HCT116 (cell line): ENCODE measurements around the gene MIAT. TPM values are rescaled to one million over a fixed set of nuclear protein-coding genes. Genes with fewer than 3 reads are reported as not detected.

Experiments
- ATAC-seq: fragments of 200-7000 bp; cut with Tn5 transposase; 2 replicates; pipeline ENCODE4 v1.9.1; 2020; ENCODE audit warnings: mild to moderate bottlenecking, moderate library complexity
- BruUV-seq: library from RNA; stranded (reverse); fragments of 400-500 nt; replicated peaks from 2 replicates; lab custom pipeline; 2021; lab: Mats Ljungman, UMichigan
- CTCF ChIA-PET: fragments of 300-600 bp; sonication (Branson Sonifier 250); formaldehyde crosslinking; loops from one replicate; lab custom pipeline; 2021; ENCODE audit warnings: antibody characterized with exemption; lab: Charles Lee
- POLR2A ChIA-PET: fragments of 300-600, 350-600 bp; sonication (Branson Sonifier 250); formaldehyde crosslinking; loops from one replicate; lab custom pipeline; 2021; ENCODE audit warnings: antibody characterized with exemption; lab: Charles Lee
- RAD21 ChIA-PET, 2 experiments: fragments of 300-600 bp; sonication (Branson Sonifier 250); formaldehyde crosslinking; loops; one replicate each; lab custom pipeline; 2023; ENCODE audit warnings: low total read pairs in 2 of 2; ENCODE audit not compliant: uncharacterized antibody in 2 of 2, unreplicated experiment in 2 of 2, low non-redundant PET in 1 of 2; lab: Charles Lee
- DNase-seq: peaks from one replicate; pipeline ENCODE4 v3.0.0-alpha.2; 2010; ENCODE audit warnings: low read depth, low spot score
- H2AFZ ChIP-seq: fragments of 200-600 bp; shearing (Covaris generic), sonication (generic); 2 replicates; pipeline ENCODE4 v1.6.1; 2017; ENCODE audit warnings: low read depth, mixed run types, mixed read lengths, antibody characterized with exemption, low read length; ENCODE audit not compliant: poor library complexity, severe bottlenecking
- H3K27ac ChIP-seq: 2 replicates; pipeline ENCODE4 v1.5.1; 2012; ENCODE audit warnings: low read depth, low read length
- H3K27me3 ChIP-seq: fragments of 200-600 bp; sonication (generic); 2 replicates; pipeline ENCODE4 v1.6.1; 2016; ENCODE audit warnings: mixed run types, low read length, mixed read lengths; ENCODE audit not compliant: insufficient read depth
- H3K36me3 ChIP-seq, 2 experiments: fragments of 200-500 bp in 1 of 2; fragments of 200-600 bp in 1 of 2; sonication (Bioruptor generic) in 1 of 2; sonication (generic) in 1 of 2; 2 replicates each; pipeline versions ENCODE4 v1.5.1 to v1.6.1; 2014 to 2016; ENCODE audit warnings: low read length in 2 of 2, inconsistent platforms in 1 of 2, mixed read lengths in 1 of 2, mixed run types in 1 of 2; ENCODE audit not compliant: insufficient read depth in 2 of 2, control insufficient read depth in 1 of 2
- H3K4me1 ChIP-seq, 2 experiments: fragments of 200-600 bp in 1 of 2; sonication (generic) in 1 of 2; 2 replicates each; pipeline versions ENCODE4 v1.5.1 to v1.6.1; 2012 to 2017; ENCODE audit warnings: low read length in 2 of 2, inconsistent platforms in 1 of 2, mild to moderate bottlenecking in 1 of 2, mixed read lengths in 1 of 2, mixed run types in 1 of 2, moderate library complexity in 1 of 2; ENCODE audit not compliant: insufficient read depth in 2 of 2, control insufficient read depth in 1 of 2
- H3K4me2 ChIP-seq: fragments of 200-600 bp; sonication (generic); 2 replicates; pipeline ENCODE4 v1.6.1; 2017; ENCODE audit warnings: mixed run types, low read length, mixed read lengths
- H3K4me3 ChIP-seq, 2 experiments: fragments of 200-600 bp in 1 of 2; sonication (generic) in 1 of 2; replicated peaks in 1 of 2; 2 replicates each; pipeline ENCODE4 v1.5.1; 2011 to 2016; ENCODE audit warnings: low read length in 2 of 2, control low read depth in 1 of 2, low read depth in 1 of 2, mild to moderate bottlenecking in 1 of 2, mixed read lengths in 1 of 2, mixed run types in 1 of 2
- H3K79me2 ChIP-seq: fragments of 200-600 bp; sonication (generic); 2 replicates; pipeline ENCODE4 v1.6.1; 2017; ENCODE audit warnings: mild to moderate bottlenecking, mixed run types, low read length, moderate library complexity, mixed read lengths; ENCODE audit not compliant: insufficient read depth
- H3K9ac ChIP-seq: fragments of 200-600 bp; sonication (generic); 2 replicates; pipeline ENCODE4 v1.6.1; 2016; ENCODE audit warnings: low read length, mixed read lengths
- H3K9me2 ChIP-seq: fragments of 200-600 bp; sonication (generic), shearing (Covaris generic); 2 replicates; pipeline ENCODE4 v1.6.1; 2017; ENCODE audit warnings: mixed run types, mild to moderate bottlenecking, moderate library complexity; ENCODE audit not compliant: insufficient read depth
- H3K9me3 ChIP-seq, 2 experiments: fragments of 200-500 bp in 1 of 2; fragments of 200-600 bp in 1 of 2; sonication (Bioruptor generic) in 1 of 2; sonication (generic) in 1 of 2; 2 replicates each; pipeline ENCODE4 v1.6.1; 2014 to 2017; ENCODE audit warnings: low read length in 2 of 2, mixed read lengths in 2 of 2, inconsistent platforms in 1 of 2, low read depth in 1 of 2, mild to moderate bottlenecking in 1 of 2, mixed run types in 1 of 2, moderate library complexity in 1 of 2; ENCODE audit not compliant: control insufficient read depth in 1 of 2, insufficient read depth in 1 of 2
- H4K20me1 ChIP-seq: fragments of 200-600 bp; sonication (generic), shearing (Covaris generic); 2 replicates; pipeline ENCODE4 v1.6.1; 2017; ENCODE audit warnings: mixed run types, mild to moderate bottlenecking, moderate library complexity; ENCODE audit not compliant: insufficient read depth
- CEBPB ChIP-seq: IDR thresholded peaks from 2 replicates; pipeline ENCODE4 v1.6.1; 2012; ENCODE audit warnings: low read depth
- EGR1 ChIP-seq: IDR thresholded peaks from 2 replicates; pipeline ENCODE4 v1.6.1; 2012; ENCODE audit warnings: low read depth
- JUND ChIP-seq: IDR thresholded peaks from 2 replicates; pipeline ENCODE4 v1.6.1; 2012
- POLR2A ChIP-seq: IDR thresholded peaks from 2 replicates; pipeline ENCODE4 v1.7.0; 2011; ENCODE audit warnings: borderline replicate concordance; ENCODE audit not compliant: insufficient read depth, insufficient read length; ENCODE audit errors: extremely low read depth
- RAD21 ChIP-seq: IDR thresholded peaks from 2 replicates; pipeline ENCODE4 v1.6.1; 2012; ENCODE audit warnings: low read depth, mild to moderate bottlenecking
- REST ChIP-seq: IDR thresholded peaks from 2 replicates; pipeline ENCODE4 v1.6.1; 2012; ENCODE audit warnings: low read depth
- SRF ChIP-seq: IDR thresholded peaks from 2 replicates; pipeline ENCODE4 v1.6.1; 2012; ENCODE audit warnings: low read depth
- ZFX ChIP-seq: fragments of 450-650 bp; IDR thresholded peaks from 2 replicates; pipeline ENCODE4 v1.6.1; 2017
- intact Hi-C: fragments of 100-400 bp; cut with micrococcal nuclease; formaldehyde crosslinking; loops from 2 replicates; pipeline ENCODE4 v1.10.0; 2022
- total RNA-seq: library from RNA; stranded (reverse); gene quantifications from one replicate; pipeline ENCODE4 v1.2.1, GENCODE V29; 2021; ENCODE audit not compliant: unreplicated experiment
- TF ChIP-seq, protein P1 (sequence below): IDR thresholded peaks from 2 replicates; pipeline ENCODE4 v1.6.1; 2012
- TF ChIP-seq, protein P2 (sequence below), 3 experiments: fragments of 200-600 bp in 1 of 3; sonication (generic) in 1 of 3; IDR thresholded peaks in 2 of 3; conservative IDR thresholded peaks in 1 of 3; 2 replicates each; pipeline ENCODE4 v1.5.1; 2012 to 2017; ENCODE audit warnings: low read depth in 2 of 3, low read length in 2 of 3, antibody characterized with exemption in 1 of 3, borderline replicate concordance in 1 of 3, control low read depth in 1 of 3, mild to moderate bottlenecking in 1 of 3, mixed read lengths in 1 of 3, mixed run types in 1 of 3, moderate library complexity in 1 of 3; ENCODE audit not compliant: insufficient read depth in 1 of 3
- TF ChIP-seq, protein P3 (sequence below): IDR thresholded peaks from 2 replicates; pipeline ENCODE4 v1.6.1; 2012

Gene MIAT
- total RNA-seq, 1 experiment from 2014 or later = 0.54 TPM

DNA sequence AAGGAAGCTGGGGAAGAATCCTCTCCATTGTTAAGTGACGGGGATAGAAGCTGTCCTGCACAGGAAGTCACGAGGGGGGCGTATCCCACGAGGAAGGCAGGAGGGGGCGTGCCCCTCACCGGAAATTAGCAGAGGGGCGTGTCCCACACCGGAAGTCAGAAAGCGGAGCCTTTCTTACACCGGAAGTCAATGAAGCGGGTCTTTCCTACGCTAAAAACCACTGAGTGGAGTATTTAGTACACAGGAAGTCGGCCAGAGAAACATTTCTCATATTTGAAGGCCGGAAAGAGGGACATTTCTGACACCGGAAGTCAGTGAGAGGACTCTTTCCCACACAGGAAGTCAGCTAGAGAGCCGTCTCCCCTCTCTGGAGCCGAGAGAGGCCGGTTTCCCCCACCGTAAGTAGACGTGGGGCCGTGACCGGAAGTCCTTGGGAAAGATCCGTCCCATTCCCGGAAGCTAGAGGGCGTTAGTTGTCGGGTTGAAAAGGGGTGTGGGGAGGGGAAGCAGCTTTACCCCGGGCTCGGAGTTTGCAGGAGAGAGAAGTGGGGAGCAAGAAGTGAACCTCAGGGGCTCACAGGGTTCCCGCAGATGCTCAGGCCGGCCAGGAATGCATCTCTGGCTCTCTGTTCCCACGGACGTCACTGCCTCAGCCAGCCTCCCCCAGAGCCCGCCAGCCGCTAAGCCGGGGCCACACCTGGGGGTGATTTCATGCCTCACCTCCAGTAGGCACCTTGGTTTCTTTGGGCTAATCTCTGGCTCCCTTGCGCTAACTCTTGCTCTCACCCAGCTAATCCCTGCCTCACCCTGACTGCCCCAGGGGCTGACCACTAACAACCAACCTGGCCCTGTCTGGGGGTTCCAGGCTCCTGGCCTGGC, 15.4 kb downstream of the MIAT start (continued):
- TF ChIP-seq REST (no peak), ZFX (peak; percentile 45; the same call in 1 of the 2 replicates)
- TF ChIP-seq, protein P1, sequence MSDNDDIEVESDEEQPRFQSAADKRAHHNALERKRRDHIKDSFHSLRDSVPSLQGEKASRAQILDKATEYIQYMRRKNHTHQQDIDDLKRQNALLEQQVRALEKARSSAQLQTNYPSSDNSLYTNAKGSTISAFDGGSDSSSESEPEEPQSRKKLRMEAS = peak; percentile 78

DNA sequence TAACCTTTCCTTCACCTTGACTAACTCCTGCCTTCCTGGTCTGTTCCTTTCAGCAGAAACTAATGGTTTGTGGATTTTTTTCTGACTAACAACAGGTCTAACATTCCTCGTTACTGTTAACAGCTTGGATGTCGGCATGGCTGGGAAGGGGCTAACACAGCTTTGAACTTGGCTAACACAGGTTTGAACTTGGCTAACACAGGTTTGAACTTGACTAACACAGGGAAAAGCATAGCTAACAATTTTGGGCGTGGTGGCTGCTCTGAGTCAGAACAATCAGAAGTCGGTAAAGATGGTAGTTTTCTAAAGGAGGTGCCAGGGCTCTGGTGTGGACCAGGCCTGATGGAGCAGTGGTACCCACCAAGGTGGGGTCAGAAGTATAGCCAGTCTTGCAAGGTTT, 16.1 kb downstream of the MIAT start:
- Histone ChIP-seq H3K9ac (peak overlapping the region; percentile 84), H3K4me1 (peaks cover 17 to 28% of the 10 kb centered on the region in 2 experiments), H3K27me3 (no peaks in the 10 kb centered on the region), H3K4me2 (peak overlapping the region; percentile 80), H3K36me3 (no peaks in the 10 kb centered on the region), H3K9me2 (no peaks in the 10 kb centered on the region), H3K27ac (peak overlapping the region; percentile 82), H3K79me2 (peaks cover 24% of the 10 kb centered on the region), H2AFZ (no peak overlapping the region), H3K4me3 (peak overlapping the region; percentile 62 to 78), H3K9me3 (no peaks in the 10 kb centered on the region), H4K20me1 (no peaks in the 10 kb centered on the region)
- no peak for DNase-seq
- ChIA-PET RAD21 (no interaction called here), POLR2A (interaction anchor here (0.9 kb wide), 1 partner anchor 12 kb away, joined by 4 read pairs; no protein-coding TSS in a partner anchor), CTCF (interaction anchor here (1.0 to 2.1 kb wide), 4 partner anchors 8 to 313 kb away, joined by 3 to 8 read pairs (median 4); no protein-coding TSS in a partner anchor)
- intact Hi-C loops = no loop called here
- ATAC-seq = no peak
- BruUV-seq = no TSS peak
- TF ChIP-seq REST = no peak
- TF ChIP-seq, protein P2, sequence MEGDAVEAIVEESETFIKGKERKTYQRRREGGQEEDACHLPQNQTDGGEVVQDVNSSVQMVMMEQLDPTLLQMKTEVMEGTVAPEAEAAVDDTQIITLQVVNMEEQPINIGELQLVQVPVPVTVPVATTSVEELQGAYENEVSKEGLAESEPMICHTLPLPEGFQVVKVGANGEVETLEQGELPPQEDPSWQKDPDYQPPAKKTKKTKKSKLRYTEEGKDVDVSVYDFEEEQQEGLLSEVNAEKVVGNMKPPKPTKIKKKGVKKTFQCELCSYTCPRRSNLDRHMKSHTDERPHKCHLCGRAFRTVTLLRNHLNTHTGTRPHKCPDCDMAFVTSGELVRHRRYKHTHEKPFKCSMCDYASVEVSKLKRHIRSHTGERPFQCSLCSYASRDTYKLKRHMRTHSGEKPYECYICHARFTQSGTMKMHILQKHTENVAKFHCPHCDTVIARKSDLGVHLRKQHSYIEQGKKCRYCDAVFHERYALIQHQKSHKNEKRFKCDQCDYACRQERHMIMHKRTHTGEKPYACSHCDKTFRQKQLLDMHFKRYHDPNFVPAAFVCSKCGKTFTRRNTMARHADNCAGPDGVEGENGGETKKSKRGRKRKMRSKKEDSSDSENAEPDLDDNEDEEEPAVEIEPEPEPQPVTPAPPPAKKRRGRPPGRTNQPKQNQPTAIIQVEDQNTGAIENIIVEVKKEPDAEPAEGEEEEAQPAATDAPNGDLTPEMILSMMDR (IDR thresholded peaks at IDR 0.05 in 2 of 3, conservative IDR thresholded peaks at IDR 0.05 in 1 of 3; ENCODE audit: borderline replicate concordance in 1 of 3, insufficient read depth in 1 of 3, low read depth in 2 of 3, low read length in 2 of 3) = no peak
- no peak for TF ChIP-seq RAD21
- no peak for TF ChIP-seq JUND
- TF ChIP-seq POLR2A = no peak
- no peak for TF ChIP-seq CEBPB
- TF ChIP-seq, protein P3, sequence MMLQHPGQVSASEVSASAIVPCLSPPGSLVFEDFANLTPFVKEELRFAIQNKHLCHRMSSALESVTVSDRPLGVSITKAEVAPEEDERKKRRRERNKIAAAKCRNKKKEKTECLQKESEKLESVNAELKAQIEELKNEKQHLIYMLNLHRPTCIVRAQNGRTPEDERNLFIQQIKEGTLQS = no peak
- no peak for TF ChIP-seq ZFX
- TF ChIP-seq SRF = no peak
- no peak for TF ChIP-seq EGR1
